ENCODE results near the gene CRYL1. TPM values are rescaled to one million over a fixed set of nuclear protein-coding genes. Genes with fewer than 3 reads are reported as not detected.

Gene CRYL1
- polyA plus RNA-seq, 1 of the 3 experiments (the other 2 are of a cell fraction), result 34.8 TPM

- Histone ChIP-seq H3K4me2 (no peak overlapping the region), H3K4me1 (ENCODE audit: control insufficient read depth in 1 of 2, insufficient read depth in 2 of 2, low read depth in 1 of 2, low read length in 1 of 2) (no peaks in the 10 kb centered on the region), H3K9me2 (no peaks in the 10 kb centered on the region), H3K27me3 (ENCODE audit: insufficient read depth) (peaks cover 40% of the 10 kb centered on the region), H2AFZ (ENCODE audit: low read depth) (no peak overlapping the region), H3K9ac (no peak overlapping the region), H3K9me3 (no peaks in the 10 kb centered on the region), H3K4me3 (ENCODE audit: low read depth in 2 of 2, low read length in 1 of 2) (no peak overlapping the region), H4K20me1 (ENCODE audit: insufficient read depth) (no peaks in the 10 kb centered on the region), H3K27ac (ENCODE audit: low read depth in 2 of 2, low read length in 1 of 2) (no peak overlapping the region), H3K36me3 (replicated peaks in 1 of 2; ENCODE audit: control insufficient read depth in 1 of 2, insufficient read depth in 2 of 2, low read length in 1 of 2) (no peaks in the 10 kb centered on the region), H3F3A (replicated peaks; ENCODE audit: insufficient read depth) (no peaks in the 10 kb centered on the region), H3K79me2 (ENCODE audit: insufficient read depth) (no peaks in the 10 kb centered on the region)
- CTCF ChIA-PET, result no interaction called here
- POLR2A ChIA-PET, result no interaction called here
- 35% methylated on average over 2 of the region's 2 CpGs for WGBS (ENCODE audit: low lambda C conversion rate)
- DNase-seq, result no peak
- TF ChIP-seq EP300 (IDR thresholded peaks at IDR 0.05; ENCODE audit: borderline replicate concordance in 1 of 2, low read depth in 1 of 2, low read length in 1 of 2), result no peak
- TF ChIP-seq NFIC (IDR thresholded peaks at IDR 0.05; ENCODE audit: borderline replicate concordance), result no peak
- TF ChIP-seq RFX5 (IDR thresholded peaks at IDR 0.05; ENCODE audit: low read length), result no peak
- TF ChIP-seq SMC3 (IDR thresholded peaks at IDR 0.05; ENCODE audit: low read depth, low read length), result no peak
- TF ChIP-seq GABPA (IDR thresholded peaks at IDR 0.05; ENCODE audit: low read depth), result no peak
- TF ChIP-seq MEF2A (IDR thresholded peaks at IDR 0.05; ENCODE audit: borderline replicate concordance, low read depth), result no peak
These were observed 154.7 kb downstream of the CRYL1 start for GRCh38 chr13:20370815-20371421.

- no peak overlapping the region for H3K9ac ChIP-seq
- peaks cover 35% of the 10 kb centered on the region for H3K27me3 ChIP-seq (ENCODE audit: insufficient read depth)
- no peaks in the 10 kb centered on the region for H3K9me3 ChIP-seq
- no peaks in the 10 kb centered on the region for H3K36me3 ChIP-seq (replicated peaks in 1 of 2; ENCODE audit: control insufficient read depth in 1 of 2, insufficient read depth in 2 of 2, low read length in 1 of 2)
- H3K9me2 ChIP-seq, result no peaks in the 10 kb centered on the region
- DNase-seq, result no peak
- 31% methylated on average over 8 of the region's 8 CpGs for WGBS (ENCODE audit: low lambda C conversion rate)
- H3K4me3 ChIP-seq (ENCODE audit: low read depth in 2 of 2, low read length in 1 of 2), result no peak overlapping the region
- H3K79me2 ChIP-seq (ENCODE audit: insufficient read depth), result no peaks in the 10 kb centered on the region
- H3K27ac ChIP-seq (ENCODE audit: low read depth in 2 of 2, low read length in 1 of 2), result no peak overlapping the region
- H4K20me1 ChIP-seq (ENCODE audit: insufficient read depth), result no peaks in the 10 kb centered on the region
- no peaks in the 10 kb centered on the region for H3K4me1 ChIP-seq (ENCODE audit: control insufficient read depth in 1 of 2, insufficient read depth in 2 of 2, low read depth in 1 of 2, low read length in 1 of 2)
- CTCF ChIA-PET, result no interaction called here
- no peak overlapping the region for H3K4me2 ChIP-seq
- no peaks in the 10 kb centered on the region for H3F3A ChIP-seq (replicated peaks; ENCODE audit: insufficient read depth)
- no peak for TF ChIP-seq NFIC (IDR thresholded peaks at IDR 0.05; ENCODE audit: borderline replicate concordance)
- no peak for TF ChIP-seq USF2 (IDR thresholded peaks at IDR 0.05; ENCODE audit: borderline replicate concordance, low read depth, low read length)
- no peak for TF ChIP-seq FOXJ3 (CRISPR knock-in tag; IDR thresholded peaks at IDR 0.05)
- no peak for TF ChIP-seq RFX5 (IDR thresholded peaks at IDR 0.05; ENCODE audit: low read length)
- TF ChIP-seq PBX3 (IDR thresholded peaks at IDR 0.05), result no peak
- no peak for TF ChIP-seq GABPA (IDR thresholded peaks at IDR 0.05; ENCODE audit: low read depth)
- no peak for TF ChIP-seq REST (IDR thresholded peaks at IDR 0.05; ENCODE audit: low read depth, low read length)
- POLR2A ChIA-PET, result no interaction called here
- no peak overlapping the region for H2AFZ ChIP-seq (ENCODE audit: low read depth)
These were observed 155.7 kb downstream of the CRYL1 start for GRCh38 chr13:20369886-20370361.

Data from SK-N-SH (cell line).